OCI-LY1 (cell line): Measurements from ENCODE around the gene C19orf85.

Experiments
- H2AFZ ChIP-seq: fragments of 200-600 bp; sonication (generic), shearing (Covaris generic); 2 replicates; pipeline ENCODE4 v1.6.0; 2014; ENCODE audit warnings: antibody characterized with exemption, mild to moderate bottlenecking, low read length
- H3F3A ChIP-seq: fragments of 200-600 bp; sonication (generic), shearing (Covaris generic); 2 replicates; pipeline ENCODE4 v1.6.0; 2014; ENCODE audit warnings: mild to moderate bottlenecking, antibody characterized with exemption, low read length, moderate library complexity; ENCODE audit not compliant: insufficient read depth
- H3K27ac ChIP-seq: fragments of 200-600 bp; sonication (generic); 2 replicates; pipeline ENCODE4 v1.5.1; 2014; ENCODE audit warnings: low read length, mixed run types, mild to moderate bottlenecking, low read depth; ENCODE audit not compliant: poor library complexity, severe bottlenecking
- H3K27me3 ChIP-seq: fragments of 200-600 bp; sonication (generic); 2 replicates; pipeline ENCODE4 v1.6.0; 2014; ENCODE audit warnings: antibody characterized with exemption, mild to moderate bottlenecking, low read length, moderate library complexity; ENCODE audit not compliant: insufficient read depth
- H3K36me3 ChIP-seq: fragments of 200-600 bp; sonication (generic); 2 replicates; pipeline ENCODE4 v1.6.1; 2014; ENCODE audit warnings: mild to moderate bottlenecking, antibody characterized with exemption, low read length, moderate library complexity, mixed read lengths; ENCODE audit not compliant: insufficient read depth
- H3K4me1 ChIP-seq: fragments of 200-600 bp; sonication (generic); 2 replicates; pipeline ENCODE4 v1.5.1; 2014; ENCODE audit warnings: mild to moderate bottlenecking, low read length, moderate library complexity; ENCODE audit not compliant: insufficient read depth, severe bottlenecking
- H3K4me2 ChIP-seq: fragments of 200-600 bp; sonication (generic), shearing (Covaris generic); 2 replicates; pipeline ENCODE4 v1.6.1; 2014; ENCODE audit warnings: low read length
- H3K4me3 ChIP-seq: fragments of 200-600 bp; sonication (generic); 2 replicates; pipeline ENCODE4 v1.5.1; 2014; ENCODE audit warnings: low read length, low read depth, mild to moderate bottlenecking, mixed read lengths; ENCODE audit not compliant: poor library complexity, severe bottlenecking
- H3K79me2 ChIP-seq: fragments of 200-600 bp; shearing (Covaris generic); 2 replicates; pipeline ENCODE4 v1.6.1; 2016; ENCODE audit warnings: mixed run types, low read length, mixed read lengths; ENCODE audit not compliant: insufficient read depth
- H3K9ac ChIP-seq: fragments of 200-600 bp; sonication (generic), shearing (Covaris generic); 2 replicates; pipeline ENCODE4 v1.6.1; 2014; ENCODE audit warnings: mild to moderate bottlenecking, low read length, mixed read lengths
- H3K9me2 ChIP-seq: fragments of 200-600 bp; sonication (generic), shearing (Covaris generic); 2 replicates; pipeline ENCODE4 v1.6.1; 2014; ENCODE audit warnings: low read depth, mild to moderate bottlenecking, low read length, mixed read lengths
- H3K9me3 ChIP-seq: fragments of 200-600 bp; shearing (Covaris generic); 2 replicates; pipeline ENCODE4 v1.6.1; 2014; ENCODE audit warnings: low read length, mixed read lengths
- H4K20me1 ChIP-seq: fragments of 200-600 bp; sonication (generic), shearing (Covaris generic); 2 replicates; pipeline ENCODE4 v1.6.0; 2016; ENCODE audit warnings: mild to moderate bottlenecking, low read length; ENCODE audit not compliant: insufficient read depth
- CTCF ChIP-seq: fragments of 200-600 bp; sonication (generic), shearing (Covaris generic); IDR thresholded peaks from 2 replicates; pipeline ENCODE4 v1.5.1; 2017; ENCODE audit warnings: mild to moderate bottlenecking, antibody characterized with exemption, low read length, moderate library complexity, mixed read lengths
- EZH2 ChIP-seq: fragments of 200-600 bp; sonication (generic), shearing (Covaris generic); IDR thresholded peaks from 2 replicates; pipeline ENCODE4 v1.8.0; 2017; ENCODE audit warnings: borderline replicate concordance, mixed run types, mild to moderate bottlenecking, antibody characterized with exemption, low read length, moderate library complexity, mixed read lengths

Gene C19orf85

GRCh38 chr19:55439052-55439451, 25.5 kb downstream of the C19orf85 start:
- Histone ChIP-seq H4K20me1 (no peaks in the 10 kb centered on the region), H3K27ac (no peak overlapping the region), H3K79me2 (no peaks in the 10 kb centered on the region), H2AFZ (no peak overlapping the region), H3K36me3 (no peaks in the 10 kb centered on the region), H3K4me3 (no peak overlapping the region), H3K4me1 (no peaks in the 10 kb centered on the region), H3K9ac (no peak overlapping the region), H3K27me3 (no peaks in the 10 kb centered on the region), H3K9me3 (no peaks in the 10 kb centered on the region), H3K4me2 (no peak overlapping the region), H3K9me2 (no peaks in the 10 kb centered on the region), H3F3A (no peaks in the 10 kb centered on the region)
- TF ChIP-seq CTCF (no peak), EZH2 (no peak)

GRCh38 chr19:55437410-55437809, 27.1 kb downstream of the C19orf85 start:
- Histone ChIP-seq H4K20me1 (no peaks in the 10 kb centered on the region), H3K9me3 (no peaks in the 10 kb centered on the region), H3K4me1 (no peaks in the 10 kb centered on the region), H3K4me2 (no peak overlapping the region), H2AFZ (no peak overlapping the region), H3K79me2 (no peaks in the 10 kb centered on the region), H3F3A (no peaks in the 10 kb centered on the region), H3K27me3 (no peaks in the 10 kb centered on the region), H3K27ac (no peak overlapping the region), H3K4me3 (no peak overlapping the region), H3K9me2 (no peaks in the 10 kb centered on the region), H3K9ac (no peak overlapping the region), H3K36me3 (no peaks in the 10 kb centered on the region)
- no peak for TF ChIP-seq EZH2
- no peak for TF ChIP-seq CTCF

- H4K20me1 ChIP-seq = no peaks in the 10 kb centered on the region
- no peaks in the 10 kb centered on the region for H3K9me2 ChIP-seq
- no peak overlapping the region for H3K27ac ChIP-seq
- H3K9me3 ChIP-seq = no peaks in the 10 kb centered on the region
- no peak for TF ChIP-seq CTCF
- TF ChIP-seq EZH2 = no peak
- no peak overlapping the region for H3K9ac ChIP-seq
- H3K36me3 ChIP-seq = no peaks in the 10 kb centered on the region
- H3K4me2 ChIP-seq = no peak overlapping the region
- no peak overlapping the region for H3K4me3 ChIP-seq
- no peak overlapping the region for H2AFZ ChIP-seq
- H3K79me2 ChIP-seq = no peaks in the 10 kb centered on the region
- H3K4me1 ChIP-seq = no peaks in the 10 kb centered on the region
- no peaks in the 10 kb centered on the region for H3K27me3 ChIP-seq
- H3F3A ChIP-seq = no peaks in the 10 kb centered on the region
Measured at GRCh38 chr19:55436847-55437246, 27.7 kb downstream of the C19orf85 start.
